ENCODE data around the gene PCYT2. TPM values are rescaled to one million over a fixed set of nuclear protein-coding genes. Genes with fewer than 3 reads are reported as not detected.

The PCYT2 gene
- total RNA-seq, 1 donor from 2014 or later = 49.5 TPM

- DNase-seq (ENCODE audit: low spot score) = no peak
- peak overlapping the region; percentile 89 for H3K4me3 Mint-ChIP-seq
- peak overlapping the region; percentile 93 for H3K27ac Mint-ChIP-seq
- H3K36me3 Mint-ChIP-seq (ENCODE audit: low read depth) = peaks cover 21% of the 10 kb centered on the region
- intact Hi-C loops (cut with micrococcal nuclease) = loop anchor here (10.0 kb wide), 2 partner anchors 308 to 432 kb away; partner anchors contain the start of gene FAAP100
- H3K9me3 Mint-ChIP-seq = no peaks in the 10 kb centered on the region
- peaks cover 3% of the 10 kb centered on the region for H3K27me3 Mint-ChIP-seq (ENCODE audit: insufficient read depth)
- peaks cover 23% of the 10 kb centered on the region for H3K4me1 Mint-ChIP-seq (ENCODE audit: low read depth)
These were observed 48.0 kb downstream of the PCYT2 start for GRCh38 chr17:81863123-81863675.

GRCh38 chr17:81860756-81861568, 50.2 kb downstream of the PCYT2 start:
- peak; percentile 99 for DNase-seq (ENCODE audit: low spot score)
- intact Hi-C loops (cut with micrococcal nuclease) = loop anchor here (1.0 to 10.0 kb wide), 14 partner anchors 9 to 434 kb away; partner anchors contain the start of genes ALYREF, ANAPC11, ARL16 and CCDC137
- Mint-ChIP-seq H3K4me3 (peak overlapping the region; percentile 91), H3K27me3 (ENCODE audit: insufficient read depth) (peaks cover 3% of the 10 kb centered on the region), H3K4me1 (ENCODE audit: low read depth) (peaks cover 31% of the 10 kb centered on the region), H3K27ac (peak overlapping the region; percentile 94), H3K36me3 (ENCODE audit: low read depth) (peaks cover 29% of the 10 kb centered on the region), H3K9me3 (no peaks in the 10 kb centered on the region)

GRCh38 chr17:81859906-81860755, 51.1 kb downstream of the PCYT2 start, which contains the start of gene P4HB:
TSS of gene P4HB (minus strand) at chr17:81860535. CDS start at chr17:81860471, 64 bp downstream.
- Mint-ChIP-seq H3K27me3 (ENCODE audit: insufficient read depth) (peaks cover 3% of the 10 kb centered on the region), H3K36me3 (ENCODE audit: low read depth) (peaks cover 27% of the 10 kb centered on the region), H3K9me3 (no peaks in the 10 kb centered on the region), H3K27ac (peak within 1 kb of the TSS; percentile 94), H3K4me3 (peak within 1 kb of the TSS; percentile 93), H3K4me1 (ENCODE audit: low read depth) (peaks cover 31% of the 10 kb centered on the region)
- intact Hi-C loops (cut with micrococcal nuclease) = loop anchor here (1.0 to 10.0 kb wide), 14 partner anchors 10 to 435 kb away; partner anchors contain the start of genes ALYREF, ANAPC11, ARL16 and CCDC137
- DNase-seq (ENCODE audit: low spot score) = no peak

- Mint-ChIP-seq H3K27me3 (ENCODE audit: insufficient read depth) (peaks cover 3% of the 10 kb centered on the region), H3K9me3 (no peaks in the 10 kb centered on the region), H3K4me3 (peak overlapping the region; percentile 93), H3K4me1 (ENCODE audit: low read depth) (peaks cover 31% of the 10 kb centered on the region), H3K36me3 (ENCODE audit: low read depth) (peaks cover 27% of the 10 kb centered on the region), H3K27ac (peak overlapping the region; percentile 85)
- no peak for DNase-seq (ENCODE audit: low spot score)
- intact Hi-C loops (cut with micrococcal nuclease) = no loop called here
These were observed 52.0 kb downstream of the PCYT2 start for GRCh38 chr17:81858967-81859905.

GRCh38 chr17:81858170-81858966, 52.8 kb downstream of the PCYT2 start:
- intact Hi-C loops (cut with micrococcal nuclease) = no loop called here
- no peak for DNase-seq (ENCODE audit: low spot score)
- Mint-ChIP-seq H3K36me3 (ENCODE audit: low read depth) (peaks cover 23% of the 10 kb centered on the region), H3K27ac (no peak overlapping the region), H3K9me3 (no peaks in the 10 kb centered on the region), H3K4me1 (ENCODE audit: low read depth) (peaks cover 30% of the 10 kb centered on the region), H3K4me3 (peak overlapping the region; percentile 93), H3K27me3 (ENCODE audit: insufficient read depth) (peaks cover 3% of the 10 kb centered on the region)

- intact Hi-C loops (cut with micrococcal nuclease) = no loop called here
These were observed 56.0 kb downstream of the PCYT2 start for GRCh38 chr17:81854974-81855774.

GRCh38 chr17:81852237-81852636, 59.0 kb downstream of the PCYT2 start:
- Mint-ChIP-seq H3K4me1 (ENCODE audit: low read depth) (peaks cover 15% of the 10 kb centered on the region), H3K4me3 (no peak overlapping the region), H3K27me3 (ENCODE audit: insufficient read depth) (no peaks in the 10 kb centered on the region), H3K9me3 (no peaks in the 10 kb centered on the region), H3K27ac (no peak overlapping the region), H3K36me3 (ENCODE audit: low read depth) (peaks cover 18% of the 10 kb centered on the region)
- intact Hi-C loops (cut with micrococcal nuclease) = no loop called here
- DNase-seq (ENCODE audit: low spot score) = no peak

More at GRCh38 chr17:81854974-81855774, 56.0 kb downstream of the PCYT2 start:
- Mint-ChIP-seq H3K4me1 (ENCODE audit: low read depth) (peaks cover 28% of the 10 kb centered on the region), H3K27me3 (ENCODE audit: insufficient read depth) (no peaks in the 10 kb centered on the region), H3K4me3 (no peak overlapping the region), H3K9me3 (no peaks in the 10 kb centered on the region), H3K36me3 (ENCODE audit: low read depth) (peaks cover 31% of the 10 kb centered on the region), H3K27ac (no peak overlapping the region)
- DNase-seq (ENCODE audit: low spot score) = no peak

GRCh38 chr17:81851423-81851822, 59.8 kb downstream of the PCYT2 start:
- Mint-ChIP-seq H3K9me3 (no peaks in the 10 kb centered on the region), H3K27me3 (ENCODE audit: insufficient read depth) (no peaks in the 10 kb centered on the region), H3K27ac (no peak overlapping the region), H3K4me1 (ENCODE audit: low read depth) (peaks cover 15% of the 10 kb centered on the region), H3K36me3 (ENCODE audit: low read depth) (peaks cover 21% of the 10 kb centered on the region), H3K4me3 (no peak overlapping the region)
- intact Hi-C loops (cut with micrococcal nuclease) = no loop called here
- no peak for DNase-seq (ENCODE audit: low spot score)

Measured in activated T-helper 1 cell treated with anti-CD3 and anti-CD28 coated beads, Interleukin-12 subunit alpha, Interleukin-12 subunit beta, Interleukin-2, Interleukin-4 antibody, amounts not matched to agents 30 ng/mL and 10 ng/mL and 1 ng/mL, durations not matched to agents 14 hours and 24 hours and 36 hours (primary cell).